Heart left ventricle (tissue), 16 donors: ENCODE results near the gene CACNB4. TPM values are rescaled to one million over a fixed set of nuclear protein-coding genes. Genes with fewer than 3 reads are reported as not detected.
A peak's percentile ranks its signal among the peaks of the same experiment; 100 is the strongest.

Experiments used
- ATAC-seq, 4 donors: fragments of 200-7000 bp; cut with Tn5 transposase; one replicate each; pipeline ENCODE4 v1.9.1; 2020 to 2022; ENCODE audit warnings: moderate library complexity in 4 of 4, mild to moderate bottlenecking in 3 of 4, moderate number of reproducible peaks in 1 of 4
- DNase-seq, 5 donors: peaks; one replicate each; pipeline ENCODE4 v3.0.0-alpha.2; 2020
- H3K27ac ChIP-seq, 12 donors: fragments of 200-600 bp; sonication (generic) in 4 of 12; one replicate each; pipeline versions ENCODE4 v1.5.0 to v1.8.0; 2016 to 2022; ENCODE audit warnings: mild to moderate bottlenecking in 2 of 12
- H3K27me3 ChIP-seq, 9 donors: fragments of 200-600 bp; sonication (generic) in 2 of 9; one replicate each; pipeline versions ENCODE4 v1.5.1 to v1.8.0; 2016 to 2022; ENCODE audit warnings: mild to moderate bottlenecking in 3 of 9
- H3K36me3 ChIP-seq, 9 donors: fragments of 200-600 bp; sonication (generic) in 2 of 9; one replicate each; pipeline versions ENCODE4 v1.5.0 to v1.8.0; 2018 to 2022; ENCODE audit warnings: mild to moderate bottlenecking in 2 of 9
- H3K4me1 ChIP-seq, 12 donors: fragments of 200-600 bp; sonication (generic) in 4 of 12; one replicate each; pipeline versions ENCODE4 v1.5.0 to v1.8.0; 2016 to 2022; ENCODE audit warnings: mild to moderate bottlenecking in 3 of 12
- H3K4me3 ChIP-seq, 12 donors: fragments of 200-600 bp; sonication (generic) in 4 of 12; one replicate each; pipeline versions ENCODE4 v1.5.0 to v1.8.0; 2017 to 2022; ENCODE audit warnings: mild to moderate bottlenecking in 9 of 12, moderate library complexity in 4 of 12
- H3K9me3 ChIP-seq, 12 donors: fragments of 200-600 bp; sonication (generic) in 4 of 12; one replicate each; pipeline versions ENCODE4 v1.5.0 to v1.8.0; 2016 to 2022; ENCODE audit warnings: mild to moderate bottlenecking in 1 of 12
- POLR2A ChIP-seq, 2 donors: fragments of 450-650 bp; IDR thresholded peaks; one replicate each; pipeline ENCODE4 v1.6.1; 2017; ENCODE audit warnings: antibody characterized with exemption in 2 of 2, mild to moderate bottlenecking in 2 of 2, moderate library complexity in 2 of 2
- WGBS, 4 donors: extraction: QIAGEN DNeasy Blood & Tissue Kit in 2 of 4; methylation state at CpG; one replicate each; pipeline versions ENCODE4 v1.1.5 to v1.1.7; 2013 to 2018; 5-methylcytosine and 5-hydroxymethylcytosine counted together
- intact Hi-C, 10 donors: fragments of 100-400 bp; cut with DNase I; formaldehyde crosslinking; loops; one replicate each; pipeline versions ENCODE4 v1.11.1 to v1.14.2; 2022
- polyA plus RNA-seq, 2 donors: library from polyadenylated mRNA; stranded (reverse); fragments of 200-250 nt; gene quantifications; one replicate each; pipeline ENCODE4 v1.2.3, GENCODE V29; 2013
- total RNA-seq, 9 donors: library from RNA; depleted of rRNA in 2 of 9; stranded (reverse); fragments of >200 nt in 2 of 9; fragmentation: NEBNext Ultra II Directional in 3 of 9; extraction: Animal tissue kit (Norgen Biotek cat#: 25700) in 3 of 9; gene quantifications; one replicate each; pipeline versions ENCODE4 v1.1.0 to v1.2.4, GENCODE V29; 2016 to 2023
- TF ChIP-seq, protein P1 (sequence below), 12 donors: fragments of 200-600 bp; sonication (generic) in 4 of 12; IDR thresholded peaks; one replicate each; pipeline versions ENCODE4 v1.5.0 to v1.8.0; 2018 to 2022; ENCODE audit warnings: antibody characterized with exemption in 12 of 12, mild to moderate bottlenecking in 5 of 12
- donor health status: ischemic (EF 13 %, LVEDD 7.1; RV severe dilation, severe dysfunction).
- donor health status: healthy with polysubstance abuse.
- donor health status: DM: no; HTN: yes; CAD: no.
- donor health status: DM: no; HTN: no; CAD: no.
- donor health status: ischemic (EF 25% LVEDD 6.9; RV normal size, moderate dysfunction).
- donor health status: ischemic (EF 25% LVEDD 5.7; RV mildly dilated, moderate dysfunction).
- donor health status: healthy.
- donor health status: DM: yes; HTN: yes; CAD: no.
- donor health status: ischemic (EF 35%, LVEDD 5.7; RV mildly dilated, moderate dysfunction).
- donor health status: nonischemic (EF 11% LVEDD 7.7; RV severe dilation, severe dysfunction).
- donor health status: DM: yes; HTN: yes; CAD: no.
- donor health status: PGD.
- donor health status: ischemic (EF 29% LVEDD 5.4; RV normal size, mild dysfunction).
- donor health status: nonischemic (EF 23%, LVEDD 6.1; RV moderate dilation, normal function).

Gene CACNB4
- total and polyA plus RNA-seq, 11 donors, result 0.03 to 1.5 (median 0.39) TPM

DNA sequence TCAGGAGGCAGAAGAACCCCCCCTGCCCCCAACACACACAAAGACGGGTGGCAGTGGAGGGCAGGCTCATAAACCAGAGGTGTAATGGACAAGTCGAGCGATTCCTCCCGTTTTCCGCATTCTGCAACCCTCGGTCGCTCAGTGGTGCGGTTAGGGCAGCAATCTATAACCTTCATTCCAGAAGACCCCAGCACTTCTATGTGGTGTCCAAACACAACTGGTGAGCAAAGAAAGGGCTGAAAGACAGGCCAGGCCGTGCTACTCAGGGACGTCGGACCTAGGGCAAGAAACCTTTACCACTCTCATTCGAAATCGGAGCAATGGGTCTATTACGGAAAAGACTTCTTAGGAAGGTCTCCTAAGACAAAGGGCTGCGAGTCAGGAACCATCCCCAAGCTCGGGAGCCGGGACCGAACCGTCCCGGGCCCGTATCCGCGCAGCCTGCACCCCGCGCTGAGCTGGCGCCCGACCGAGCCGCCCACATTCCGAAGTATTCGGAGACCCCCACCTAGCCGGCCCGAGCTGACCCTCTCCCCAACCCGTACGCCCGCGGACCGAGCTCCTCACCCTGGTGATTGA lies 271.2 kb downstream of the CACNB4 start:
- peak overlapping the region; percentile 75 to 95 (median 92) for H3K27ac ChIP-seq
- intact Hi-C loops, result loop anchor here in 3 of 10 donors (5.0 to 10.0 kb wide), 4 partner anchors 100 to 197 kb away; no protein-coding TSS in a partner anchor
- H3K9me3 ChIP-seq, result no peaks in the 10 kb centered on the region
- peaks cover 0 to 58% (median 47%) of the 10 kb centered on the region in 12 donors for H3K4me1 ChIP-seq
- H3K27me3 ChIP-seq, result no peaks in the 10 kb centered on the region
- peak in 2 of 4 donors; percentile 24 to 41 for ATAC-seq
- DNase-seq, result peak in 2 of 5 donors; percentile 28 to 55
- TF ChIP-seq, protein P1, sequence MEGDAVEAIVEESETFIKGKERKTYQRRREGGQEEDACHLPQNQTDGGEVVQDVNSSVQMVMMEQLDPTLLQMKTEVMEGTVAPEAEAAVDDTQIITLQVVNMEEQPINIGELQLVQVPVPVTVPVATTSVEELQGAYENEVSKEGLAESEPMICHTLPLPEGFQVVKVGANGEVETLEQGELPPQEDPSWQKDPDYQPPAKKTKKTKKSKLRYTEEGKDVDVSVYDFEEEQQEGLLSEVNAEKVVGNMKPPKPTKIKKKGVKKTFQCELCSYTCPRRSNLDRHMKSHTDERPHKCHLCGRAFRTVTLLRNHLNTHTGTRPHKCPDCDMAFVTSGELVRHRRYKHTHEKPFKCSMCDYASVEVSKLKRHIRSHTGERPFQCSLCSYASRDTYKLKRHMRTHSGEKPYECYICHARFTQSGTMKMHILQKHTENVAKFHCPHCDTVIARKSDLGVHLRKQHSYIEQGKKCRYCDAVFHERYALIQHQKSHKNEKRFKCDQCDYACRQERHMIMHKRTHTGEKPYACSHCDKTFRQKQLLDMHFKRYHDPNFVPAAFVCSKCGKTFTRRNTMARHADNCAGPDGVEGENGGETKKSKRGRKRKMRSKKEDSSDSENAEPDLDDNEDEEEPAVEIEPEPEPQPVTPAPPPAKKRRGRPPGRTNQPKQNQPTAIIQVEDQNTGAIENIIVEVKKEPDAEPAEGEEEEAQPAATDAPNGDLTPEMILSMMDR (IDR thresholded peaks at IDR 0.05), result no peak
- TF ChIP-seq POLR2A (IDR thresholded peaks at IDR 0.05), result no peak
- peak overlapping the region; percentile 74 to 96 (median 88) for H3K4me3 ChIP-seq
- 0 to 1% (median 1%) methylated on average over 11 to 38 of the region's 38 CpGs for WGBS, 4 donors
- no peaks in the 10 kb centered on the region for H3K36me3 ChIP-seq

DNA sequence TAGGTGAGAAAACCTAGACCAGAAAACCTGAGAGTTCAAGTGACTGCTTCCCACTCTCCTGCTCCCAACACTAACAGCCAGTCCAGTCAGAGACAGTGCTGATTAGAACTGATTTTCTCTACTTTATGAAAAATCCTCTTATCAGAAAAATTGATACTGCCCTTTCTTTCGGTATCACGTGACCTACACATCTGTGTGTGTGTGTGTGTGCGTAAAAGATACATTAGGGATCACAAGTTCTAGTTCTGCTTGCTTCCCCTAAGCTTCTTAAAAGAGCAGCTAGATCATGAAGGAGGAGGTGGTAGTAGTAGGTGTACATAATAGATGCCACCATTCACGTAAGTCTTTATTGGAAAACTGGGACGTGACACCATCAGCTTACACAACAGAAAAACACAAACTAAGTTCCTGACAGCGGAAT lies 272.1 kb downstream of the CACNB4 start:
- Histone ChIP-seq H3K4me3 (peak overlapping the region in 11 of 12 donors; percentile 74 to 96 (median 89)), H3K27me3 (no peaks in the 10 kb centered on the region), H3K27ac (peak overlapping the region in 11 of 12 donors; percentile 85 to 95 (median 92)), H3K4me1 (peaks cover 0 to 61% (median 51%) of the 10 kb centered on the region in 12 donors), H3K9me3 (no peaks in the 10 kb centered on the region), H3K36me3 (no peaks in the 10 kb centered on the region)
- DNase-seq (no peak), ATAC-seq (no peak)
- intact Hi-C loops, result loop anchor here in 3 of 10 donors (5.0 to 10.0 kb wide), 4 partner anchors 101 to 198 kb away; no protein-coding TSS in a partner anchor
- TF ChIP-seq, protein P1 (IDR thresholded peaks at IDR 0.05), result no peak
- TF ChIP-seq POLR2A (IDR thresholded peaks at IDR 0.05), result no peak
- 19 to 31% (median 28%) methylated on average over 6 of the region's 6 CpGs for WGBS, 4 donors

DNA sequence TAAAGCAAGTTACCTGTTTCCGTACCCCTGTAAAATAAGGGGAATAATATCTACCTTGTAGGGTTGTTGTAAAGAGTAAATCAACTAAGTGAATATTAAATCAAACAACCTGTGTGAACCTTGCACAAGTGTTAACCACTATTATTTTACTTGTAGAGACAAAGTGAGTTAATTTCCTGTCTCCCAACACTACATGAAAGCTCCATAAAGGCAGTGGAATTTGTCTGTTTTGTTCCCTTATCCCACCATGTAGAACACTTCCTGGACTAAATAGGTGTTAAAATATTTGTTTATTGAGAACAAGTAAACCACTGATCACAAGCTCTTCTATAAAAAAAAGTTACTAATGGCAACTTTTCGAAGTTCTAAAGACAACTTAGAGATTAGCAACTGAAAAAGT lies 274.0 kb downstream of the CACNB4 start:
- TF ChIP-seq POLR2A (IDR thresholded peaks at IDR 0.05), result no peak
- TF ChIP-seq, protein P1 (IDR thresholded peaks at IDR 0.05), result no peak
- peaks cover 0 to 70% (median 58%) of the 10 kb centered on the region in 12 donors for H3K4me1 ChIP-seq
- no peaks in the 10 kb centered on the region for H3K9me3 ChIP-seq
- WGBS, 4 donors, result 58 to 61% (median 59%) methylated on average over 2 of the region's 2 CpGs
- no peak overlapping the region for H3K4me3 ChIP-seq
- H3K27me3 ChIP-seq, result no peaks in the 10 kb centered on the region
- no peaks in the 10 kb centered on the region for H3K36me3 ChIP-seq
- ATAC-seq (no peak), DNase-seq (no peak)
- intact Hi-C loops, result loop anchor here in 3 of 10 donors (5.0 to 10.0 kb wide), 4 partner anchors 102 to 200 kb away; no protein-coding TSS in a partner anchor
- H3K27ac ChIP-seq, result peak overlapping the region in 2 of 12 donors; percentile 0 to 55

DNA sequence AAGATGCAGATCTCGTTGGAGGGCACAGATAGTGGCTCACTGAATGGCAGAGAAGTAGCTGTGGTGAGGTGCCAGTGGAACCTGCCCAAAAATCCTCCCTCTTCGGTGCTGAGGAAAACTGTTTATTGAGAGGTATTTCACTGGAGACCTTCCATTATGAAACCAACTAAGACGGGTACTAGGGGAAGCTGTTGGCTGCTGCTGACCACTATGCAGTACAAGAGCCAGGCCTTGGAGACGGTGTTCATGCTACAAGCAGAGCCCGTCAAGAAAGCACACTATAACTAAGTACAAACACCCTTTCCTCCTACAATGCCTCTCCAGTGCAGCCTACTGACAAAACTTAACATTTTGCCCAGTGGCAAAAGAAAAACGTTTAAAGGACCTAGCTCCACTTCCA lies 275.2 kb downstream of the CACNB4 start:
- Histone ChIP-seq H3K9me3 (no peaks in the 10 kb centered on the region), H3K27ac (peak overlapping the region in 3 of 12 donors; percentile 3 to 17 (median 4)), H3K36me3 (no peaks in the 10 kb centered on the region), H3K4me1 (peaks cover 0 to 68% (median 53%) of the 10 kb centered on the region in 12 donors), H3K4me3 (no peak overlapping the region), H3K27me3 (no peaks in the 10 kb centered on the region)
- no peak for TF ChIP-seq POLR2A (IDR thresholded peaks at IDR 0.05)
- intact Hi-C loops, result loop anchor here in 2 of 10 donors (10.0 kb wide), 2 partner anchors 181 to 201 kb away; no protein-coding TSS in a partner anchor
- 26 to 40% (median 36%) methylated on average over 6 of the region's 6 CpGs for WGBS, 4 donors
- ATAC-seq (no peak), DNase-seq (no peak)
